Left hindlimb (tissue), 1 donor: ENCODE measurements around the gene MAP3K5.

Experiments used
- DNase-seq: peaks from one replicate; pipeline ENCODE4 v3.0.0-alpha.2; 2018

The MAP3K5 gene

GRCh38 chr6:136562211-136562610, 230.1 kb downstream of the MAP3K5 start:
- no peak for DNase-seq

GRCh38 chr6:136553166-136553787, 239.0 kb downstream of the MAP3K5 start:
- no peak for DNase-seq

GRCh38 chr6:136552054-136552453, 240.2 kb downstream of the MAP3K5 start:
- DNase-seq, result no peak

GRCh38 chr6:136551103-136551502, 241.2 kb downstream of the MAP3K5 start:
- DNase-seq, result no peak

- peak; percentile 52 for DNase-seq
Measured at GRCh38 chr6:136550330-136551071, 241.8 kb downstream of the MAP3K5 start, which contains the start of gene MAP7. MAP7 (minus strand) TSS chr6:136550422; CDS start chr6:136550408, 14 bp downstream.

GRCh38 chr6:136550045-136550329, 242.3 kb downstream of the MAP3K5 start:
- peak; percentile 36 for DNase-seq

- DNase-seq, result peak; percentile 41
Measured at GRCh38 chr6:136549300-136550044, 242.8 kb downstream of the MAP3K5 start.

- no peak for DNase-seq
Measured at GRCh38 chr6:136548582-136549299, 243.5 kb downstream of the MAP3K5 start.

GRCh38 chr6:136547871-136548270, 244.4 kb downstream of the MAP3K5 start:
- DNase-seq, result no peak

- no peak for DNase-seq
Measured at GRCh38 chr6:136547336-136547735, 244.9 kb downstream of the MAP3K5 start.

GRCh38 chr6:136546331-136546730, 245.9 kb downstream of the MAP3K5 start:
- no peak for DNase-seq

GRCh38 chr6:136544326-136544725, 248.0 kb downstream of the MAP3K5 start:
- no peak for DNase-seq

GRCh38 chr6:136541395-136541794, 250.9 kb downstream of the MAP3K5 start:
- no peak for DNase-seq

- no peak for DNase-seq
Measured at GRCh38 chr6:136539967-136540652, 252.2 kb downstream of the MAP3K5 start.

- DNase-seq, result no peak
Measured at GRCh38 chr6:136538836-136539235, 253.4 kb downstream of the MAP3K5 start.

- no peak for DNase-seq
Measured at GRCh38 chr6:136535880-136536650, 256.2 kb downstream of the MAP3K5 start.

- no peak for DNase-seq
Measured at GRCh38 chr6:136535017-136535765, 257.1 kb downstream of the MAP3K5 start.

- no peak for DNase-seq
Measured at GRCh38 chr6:136534268-136534667, 258.0 kb downstream of the MAP3K5 start.

- no peak for DNase-seq
Measured at GRCh38 chr6:136533487-136533886, 258.8 kb downstream of the MAP3K5 start.

- no peak for DNase-seq
Measured at GRCh38 chr6:136532030-136532429, 260.2 kb downstream of the MAP3K5 start.

GRCh38 chr6:136529710-136530109, 262.6 kb downstream of the MAP3K5 start:
- DNase-seq, result no peak
